LNCaP clone FGC (cell line): Measurements from ENCODE around the gene PRSS56.
"Not testable (repeated sequence)": the region's sequence is repeated elsewhere in the genome, so short reads cannot be mapped to it uniquely, and the experiment has no call there.

Experiments
- DNase-seq: peaks from one replicate; pipeline ENCODE4 v3.0.0-alpha.2; 2011; ENCODE audit warnings: low read depth
- H3K4me3 ChIP-seq: 2 replicates; pipeline ENCODE4 v1.5.1; 2011; ENCODE audit warnings: mild to moderate bottlenecking, low read depth, low read length, control low read depth
- TF ChIP-seq, protein P1 (sequence below): IDR thresholded peaks from 2 replicates; pipeline ENCODE4 v1.5.1; 2012; ENCODE audit warnings: mild to moderate bottlenecking; ENCODE audit not compliant: control insufficient read depth, insufficient read depth; ENCODE audit errors: extremely low read depth

Gene PRSS56

DNA sequence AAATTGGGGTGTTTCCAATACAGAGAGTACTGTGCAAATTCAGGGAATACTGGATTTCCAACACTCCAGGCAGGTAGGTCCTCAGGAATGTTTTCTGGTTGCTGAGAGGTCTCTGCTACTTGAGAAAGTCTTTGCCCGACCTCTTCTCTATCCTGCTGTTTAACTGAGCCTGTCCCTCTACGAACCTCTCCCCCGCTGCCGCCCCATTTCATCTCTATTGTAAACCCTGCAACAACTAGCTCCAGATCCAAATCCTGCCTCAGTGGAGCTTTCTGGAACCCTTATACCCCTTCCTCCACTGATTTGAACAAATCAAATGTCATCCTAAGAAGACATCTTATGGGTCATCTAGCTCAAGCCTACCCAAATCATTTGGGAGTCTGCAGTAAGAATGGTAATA is 31.6 kb downstream of the PRSS56 start:
- no peak for DNase-seq
- TF ChIP-seq, protein P1, sequence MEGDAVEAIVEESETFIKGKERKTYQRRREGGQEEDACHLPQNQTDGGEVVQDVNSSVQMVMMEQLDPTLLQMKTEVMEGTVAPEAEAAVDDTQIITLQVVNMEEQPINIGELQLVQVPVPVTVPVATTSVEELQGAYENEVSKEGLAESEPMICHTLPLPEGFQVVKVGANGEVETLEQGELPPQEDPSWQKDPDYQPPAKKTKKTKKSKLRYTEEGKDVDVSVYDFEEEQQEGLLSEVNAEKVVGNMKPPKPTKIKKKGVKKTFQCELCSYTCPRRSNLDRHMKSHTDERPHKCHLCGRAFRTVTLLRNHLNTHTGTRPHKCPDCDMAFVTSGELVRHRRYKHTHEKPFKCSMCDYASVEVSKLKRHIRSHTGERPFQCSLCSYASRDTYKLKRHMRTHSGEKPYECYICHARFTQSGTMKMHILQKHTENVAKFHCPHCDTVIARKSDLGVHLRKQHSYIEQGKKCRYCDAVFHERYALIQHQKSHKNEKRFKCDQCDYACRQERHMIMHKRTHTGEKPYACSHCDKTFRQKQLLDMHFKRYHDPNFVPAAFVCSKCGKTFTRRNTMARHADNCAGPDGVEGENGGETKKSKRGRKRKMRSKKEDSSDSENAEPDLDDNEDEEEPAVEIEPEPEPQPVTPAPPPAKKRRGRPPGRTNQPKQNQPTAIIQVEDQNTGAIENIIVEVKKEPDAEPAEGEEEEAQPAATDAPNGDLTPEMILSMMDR = no peak
- peak overlapping the region; percentile 90 for H3K4me3 ChIP-seq

DNA sequence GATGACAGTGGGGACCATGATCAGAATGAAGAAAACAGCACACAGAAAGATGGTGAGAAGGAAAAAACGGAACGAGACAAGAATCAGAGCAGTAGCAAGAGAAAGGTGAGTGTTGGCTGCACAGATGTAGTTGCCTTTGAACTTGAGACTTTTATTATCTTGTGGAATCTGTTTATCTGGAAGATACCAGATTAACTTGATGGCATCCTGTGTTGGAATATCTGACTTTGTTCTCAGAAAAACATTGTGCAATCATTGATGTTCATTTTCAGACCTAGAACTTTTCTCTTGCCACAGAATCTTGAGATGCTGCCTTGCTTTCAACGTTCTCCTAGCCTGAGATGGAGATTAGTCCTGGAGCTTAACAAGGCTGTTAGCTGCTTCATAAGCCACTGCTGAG is 36.2 kb downstream of the PRSS56 start:
- TF ChIP-seq, protein P1 = no peak
- no peak for DNase-seq
- no peak overlapping the region for H3K4me3 ChIP-seq

DNA sequence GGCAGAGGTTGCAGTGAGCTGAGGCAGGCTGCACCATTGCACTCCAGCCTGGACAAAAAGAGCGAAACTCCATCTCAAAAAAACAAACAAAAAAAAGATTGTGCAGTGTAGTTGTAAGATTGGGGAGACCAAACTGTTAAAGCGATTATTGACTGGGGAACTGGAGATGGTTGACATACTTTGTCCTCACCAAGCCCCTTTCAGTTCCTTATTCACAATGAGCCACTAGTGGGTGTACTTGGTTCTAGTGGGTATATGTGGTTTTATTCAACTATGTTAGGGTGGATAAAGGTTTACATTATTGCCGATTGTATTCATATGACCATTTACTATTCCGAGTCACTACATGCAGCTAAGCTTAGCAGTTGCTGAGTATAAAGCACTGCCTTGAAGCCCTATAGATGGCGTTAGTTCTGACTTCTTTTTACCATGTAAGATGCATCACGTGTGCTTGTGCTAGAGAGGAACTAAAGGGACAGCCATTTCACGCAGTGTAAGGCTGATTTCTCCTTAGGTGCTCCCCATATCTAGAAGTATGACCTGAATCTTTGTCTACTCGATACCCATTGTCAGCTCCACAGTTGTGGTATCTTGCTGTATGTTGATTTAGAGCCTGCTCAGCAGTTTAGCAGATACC is 42.4 kb downstream of the PRSS56 start:
- TF ChIP-seq, protein P1 = no peak
- DNase-seq = no peak
- H3K4me3 ChIP-seq = no peak overlapping the region

DNA sequence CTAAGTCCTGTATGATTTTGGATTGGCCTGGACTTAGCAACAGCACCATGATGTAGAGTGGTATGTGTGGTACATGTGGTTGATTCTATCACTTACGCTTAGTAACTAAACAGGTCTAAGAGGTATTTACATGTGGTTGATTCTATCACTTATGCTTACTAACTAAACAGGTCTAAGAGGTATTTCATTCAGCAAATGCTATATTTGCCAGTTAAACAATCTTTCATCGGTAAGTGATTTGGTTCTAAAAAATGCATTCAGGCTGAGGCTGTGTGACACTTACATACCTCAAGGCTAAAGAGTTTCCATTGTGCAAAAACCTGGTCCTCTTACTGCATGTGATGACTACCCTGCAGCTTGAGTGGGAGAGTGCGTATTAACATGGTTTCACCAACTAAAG is 43.4 kb downstream of the PRSS56 start:
- TF ChIP-seq, protein P1 = no peak
- DNase-seq = no peak
- H3K4me3 ChIP-seq = no peak overlapping the region

DNA sequence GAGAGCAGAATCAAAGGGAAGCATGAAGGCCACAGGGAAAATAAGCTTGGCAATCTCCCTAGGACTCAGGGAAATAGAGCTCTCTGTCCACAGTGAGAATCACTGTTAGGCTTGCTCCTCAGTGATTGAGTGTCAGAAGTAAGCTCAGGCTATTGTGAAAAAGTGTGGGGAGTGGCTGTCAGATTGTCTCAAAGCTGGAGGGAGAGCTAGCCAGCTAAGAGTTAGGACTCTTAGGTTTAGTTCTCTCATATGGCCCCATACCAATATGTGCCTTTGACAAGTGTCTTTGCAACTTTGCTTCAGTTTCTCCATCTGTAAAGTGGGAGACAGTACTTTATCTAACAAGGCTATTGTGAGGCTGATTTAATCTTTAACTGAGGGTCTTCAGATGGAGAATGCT is 47.5 kb downstream of the PRSS56 start:
- DNase-seq = no peak
- TF ChIP-seq, protein P1 = no peak
- no peak overlapping the region for H3K4me3 ChIP-seq

DNA sequence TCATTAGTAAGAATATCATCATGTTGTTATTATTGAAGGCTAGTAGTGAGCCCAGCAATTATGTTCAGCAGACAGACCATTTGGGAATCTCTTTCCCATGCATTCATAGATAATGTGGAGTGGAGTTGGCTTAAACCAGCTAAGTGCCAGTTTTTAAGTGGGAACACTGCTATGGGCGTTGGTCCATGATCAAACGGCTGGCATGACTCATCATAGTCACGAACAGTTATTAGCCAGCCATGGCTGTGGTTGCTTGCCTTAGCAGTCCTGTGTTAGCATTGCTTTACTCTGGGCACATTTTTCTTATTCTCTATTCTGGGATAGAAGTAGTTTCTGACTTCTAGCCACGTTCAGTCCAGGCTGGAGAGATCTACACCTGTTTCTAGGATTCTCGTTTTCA is 48.0 kb downstream of the PRSS56 start:
- TF ChIP-seq, protein P1 = no peak
- DNase-seq = no peak
- no peak overlapping the region for H3K4me3 ChIP-seq

DNA sequence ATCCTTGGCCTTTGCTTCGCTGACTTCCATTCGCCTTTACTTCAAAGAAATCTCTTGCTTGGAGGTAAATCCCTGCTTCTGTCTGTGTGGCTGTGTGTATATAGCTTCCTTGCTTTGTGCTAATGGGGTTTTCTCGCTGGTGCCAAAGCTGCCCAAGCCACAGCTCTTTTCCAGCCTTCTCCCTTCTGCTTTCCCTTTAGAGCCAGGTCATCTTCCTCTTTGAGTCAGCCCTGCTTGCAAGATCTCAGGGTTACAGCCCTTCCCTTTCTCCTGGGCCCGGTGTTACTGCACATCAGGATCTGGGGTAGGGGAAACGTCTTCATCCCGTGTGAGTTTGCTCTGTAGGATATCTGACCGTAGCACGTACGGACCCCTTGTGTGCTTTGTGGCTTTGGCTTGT is 49.4 kb downstream of the PRSS56 start:
- DNase-seq = no peak
- TF ChIP-seq, protein P1 = no peak
- H3K4me3 ChIP-seq = no peak overlapping the region

DNA sequence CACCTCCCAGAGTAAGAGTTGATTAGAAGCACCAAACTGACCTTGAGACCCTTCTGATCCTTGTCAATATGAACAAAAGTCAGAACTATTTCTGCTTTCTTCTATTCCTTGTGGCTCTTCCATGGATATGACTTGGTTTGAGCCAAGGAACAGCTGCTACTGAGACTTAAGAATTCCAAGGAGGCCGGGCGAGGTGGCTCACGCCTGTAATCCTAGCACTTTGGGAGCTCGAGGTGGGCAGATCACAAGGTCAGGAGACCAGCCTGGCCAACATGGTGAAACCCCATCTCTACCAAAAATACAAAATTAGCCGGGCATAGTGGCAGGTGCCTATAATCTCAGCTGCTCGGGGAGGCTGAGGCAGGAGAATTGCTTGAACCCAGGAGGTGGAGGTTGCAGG is 50.3 kb downstream of the PRSS56 start:
- not testable (repeated sequence) for DNase-seq, H3K4me3 ChIP-seq
